GM23338 (cell line): ENCODE data around the gene SLC25A18. TPM values are rescaled to one million over a fixed set of nuclear protein-coding genes. Genes with fewer than 3 reads are reported as not detected.

Experiments used
- ATAC-seq: fragments of 200-7000 bp; cut with Tn5 transposase; 3 replicates; pipeline ENCODE4 v1.9.1; 2020
- DNase-seq: peaks from one replicate; pipeline ENCODE4 v3.0.0-alpha.2; 2015; ENCODE audit warnings: low spot score
- H2AFZ ChIP-seq: fragments of 200-600 bp; sonication (generic); 2 replicates; pipeline ENCODE4 v1.8.0; 2016; ENCODE audit warnings: antibody characterized with exemption, mild to moderate bottlenecking, moderate library complexity
- H3F3A ChIP-seq: fragments of 200-600 bp; sonication (generic); replicated peaks from 2 replicates; pipeline ENCODE4 v1.8.0; 2017; ENCODE audit warnings: antibody characterized with exemption, mixed run types, low read depth
- H3K27ac ChIP-seq: fragments of 200-600 bp; sonication (generic); 2 replicates; pipeline ENCODE4 v1.6.1; 2016; ENCODE audit warnings: low read depth
- H3K27me3 ChIP-seq: fragments of 200-600 bp; sonication (generic); 2 replicates; pipeline ENCODE4 v1.8.0; 2016; ENCODE audit warnings: mild to moderate bottlenecking, mixed run types, moderate library complexity; ENCODE audit not compliant: insufficient read depth
- H3K36me3 ChIP-seq: fragments of 200-600 bp; sonication (generic); 2 replicates; pipeline ENCODE4 v1.8.0; 2016; ENCODE audit warnings: mild to moderate bottlenecking; ENCODE audit not compliant: insufficient read depth
- H3K4me1 ChIP-seq: fragments of 200-600 bp; sonication (generic); 2 replicates; pipeline ENCODE4 v1.8.0; 2016; ENCODE audit warnings: mild to moderate bottlenecking, moderate library complexity; ENCODE audit not compliant: insufficient read depth
- H3K4me2 ChIP-seq: fragments of 200-600 bp; sonication (generic); 2 replicates; pipeline ENCODE4 v1.7.1; 2017; ENCODE audit warnings: mixed run types
- H3K4me3 ChIP-seq: fragments of 200-600 bp; sonication (generic); 2 replicates; pipeline ENCODE4 v1.6.1; 2016; ENCODE audit warnings: mixed run types
- H3K79me2 ChIP-seq: fragments of 200-600 bp; sonication (generic); replicated peaks from 2 replicates; pipeline ENCODE4 v1.8.0; 2017; ENCODE audit warnings: mild to moderate bottlenecking; ENCODE audit not compliant: insufficient read depth
- H3K9me2 ChIP-seq: fragments of 200-600 bp; sonication (generic); 2 replicates; pipeline ENCODE4 v1.8.0; 2017; ENCODE audit not compliant: insufficient read depth
- H4K20me1 ChIP-seq: fragments of 200-600 bp; sonication (generic); replicated peaks from 2 replicates; pipeline ENCODE4 v1.8.0; 2017; ENCODE audit warnings: mild to moderate bottlenecking; ENCODE audit not compliant: insufficient read depth
- H3K27ac Mint-ChIP-seq: 2 replicates; pipeline ENCODE4 v1.8.0; 2020; ENCODE audit warnings: inconsistent platforms, mild to moderate bottlenecking, moderate library complexity, mixed read lengths
- H3K27me3 Mint-ChIP-seq: 3 replicates; pipeline ENCODE4 v1.8.0; 2022; ENCODE audit warnings: low read depth, mild to moderate bottlenecking, moderate library complexity, mixed read lengths, inconsistent platforms; ENCODE audit not compliant: insufficient read depth, poor library complexity
- H3K36me3 Mint-ChIP-seq: 3 replicates; pipeline ENCODE4 v1.8.0; 2021; ENCODE audit warnings: low read depth, mild to moderate bottlenecking, inconsistent platforms, moderate library complexity, mixed read lengths
- H3K4me1 Mint-ChIP-seq: 3 replicates; pipeline ENCODE4 v1.8.0; 2020; ENCODE audit warnings: mild to moderate bottlenecking, inconsistent platforms, mixed read lengths
- H3K4me3 Mint-ChIP-seq: 3 replicates; pipeline ENCODE4 v1.8.0; 2021; ENCODE audit warnings: moderate library complexity, mild to moderate bottlenecking, inconsistent platforms, mixed read lengths
- H3K9me3 Mint-ChIP-seq: 3 replicates; pipeline ENCODE4 v1.8.0; 2020; ENCODE audit warnings: moderate library complexity, mild to moderate bottlenecking, inconsistent platforms, mixed read lengths
- CREB1 ChIP-seq: fragments of 250-450 bp; sonication (Bioruptor Pico); IDR thresholded peaks from 2 replicates; pipeline ENCODE4 v1.5.0; 2020; ENCODE audit warnings: low read depth, mild to moderate bottlenecking, moderate library complexity
- EZH2 ChIP-seq: fragments of 200-600 bp; sonication (generic); IDR thresholded peaks from one replicate; pipeline ENCODE4 v1.8.0; 2017; ENCODE audit warnings: antibody characterized with exemption, mild to moderate bottlenecking, low read depth; ENCODE audit not compliant: unreplicated experiment
- EZH2phosphoT487 ChIP-seq: fragments of 200-600 bp; sonication (generic); IDR thresholded peaks from one replicate; pipeline ENCODE4 v1.8.1; 2018; ENCODE audit warnings: antibody characterized with exemption; ENCODE audit not compliant: unreplicated experiment
- JUNB ChIP-seq: IDR thresholded peaks from one replicate; pipeline ENCODE4 v1.6.1; 2016; ENCODE audit warnings: antibody characterized with exemption; ENCODE audit not compliant: unreplicated experiment
- NANOG ChIP-seq: IDR thresholded peaks from 2 replicates; pipeline ENCODE4 v1.6.1; 2016; ENCODE audit warnings: antibody characterized with exemption, borderline replicate concordance
- POLR2AphosphoS5 ChIP-seq: IDR thresholded peaks from 2 replicates; pipeline ENCODE4 v1.6.1; 2016; ENCODE audit warnings: antibody characterized with exemption, low read depth
- REST ChIP-seq: IDR thresholded peaks from one replicate; pipeline ENCODE4 v1.6.1; 2018; ENCODE audit warnings: antibody characterized with exemption; ENCODE audit not compliant: unreplicated experiment
- STAT1 ChIP-seq: IDR thresholded peaks from one replicate; pipeline ENCODE4 v1.6.1; 2016; ENCODE audit warnings: antibody characterized with exemption; ENCODE audit not compliant: unreplicated experiment
- ZNF114 ChIP-seq: fragments of 250-450 bp; sonication (Bioruptor Pico); IDR thresholded peaks from 2 replicates; pipeline ENCODE4 v1.5.0; 2020; ENCODE audit warnings: mild to moderate bottlenecking, moderate library complexity
- ZNF331 ChIP-seq: fragments of 250-450 bp; sonication (Bioruptor Pico); IDR thresholded peaks from 2 replicates; pipeline ENCODE4 v1.5.0; 2020; ENCODE audit warnings: low read depth, mild to moderate bottlenecking, moderate library complexity
- long read RNA-seq: library from polyadenylated mRNA; unstranded; transcript quantifications from one replicate; pipeline ENCODE4 v2.0.0, GENCODE V29; 2020; ENCODE audit not compliant: unreplicated experiment
- polyA plus RNA-seq: library from polyadenylated mRNA; unstranded; fragments of >200 nt; fragmentation: Nextera tagmentation; extraction: Ambion mirVana; gene quantifications from 2 replicates; pipeline ENCODE4 v1.2.1, GENCODE V29; 2016
- total RNA-seq: library from RNA; depleted of rRNA; stranded (reverse); fragments of >200 nt; shearing (Covaris generic); gene quantifications from 2 replicates; pipeline ENCODE4 v1.2.3, GENCODE V29; 2014; rRNA removed
- TF ChIP-seq, protein P1 (sequence below): IDR thresholded peaks from 2 replicates; pipeline ENCODE4 v1.6.1; 2016; ENCODE audit warnings: antibody characterized with exemption
- TF ChIP-seq, protein P2 (sequence below): fragments of 250-450 bp; sonication (Bioruptor Pico); IDR thresholded peaks from 2 replicates; pipeline ENCODE4 v1.5.0; 2020; ENCODE audit warnings: mild to moderate bottlenecking, moderate library complexity

SLC25A18 gene
- 0.47 and 1.9 TPM in 2 replicates for total RNA-seq
- polyA plus RNA-seq, result 0.57 and 1.2 TPM in 2 replicates
- long read RNA-seq, result 0 reads

DNA sequence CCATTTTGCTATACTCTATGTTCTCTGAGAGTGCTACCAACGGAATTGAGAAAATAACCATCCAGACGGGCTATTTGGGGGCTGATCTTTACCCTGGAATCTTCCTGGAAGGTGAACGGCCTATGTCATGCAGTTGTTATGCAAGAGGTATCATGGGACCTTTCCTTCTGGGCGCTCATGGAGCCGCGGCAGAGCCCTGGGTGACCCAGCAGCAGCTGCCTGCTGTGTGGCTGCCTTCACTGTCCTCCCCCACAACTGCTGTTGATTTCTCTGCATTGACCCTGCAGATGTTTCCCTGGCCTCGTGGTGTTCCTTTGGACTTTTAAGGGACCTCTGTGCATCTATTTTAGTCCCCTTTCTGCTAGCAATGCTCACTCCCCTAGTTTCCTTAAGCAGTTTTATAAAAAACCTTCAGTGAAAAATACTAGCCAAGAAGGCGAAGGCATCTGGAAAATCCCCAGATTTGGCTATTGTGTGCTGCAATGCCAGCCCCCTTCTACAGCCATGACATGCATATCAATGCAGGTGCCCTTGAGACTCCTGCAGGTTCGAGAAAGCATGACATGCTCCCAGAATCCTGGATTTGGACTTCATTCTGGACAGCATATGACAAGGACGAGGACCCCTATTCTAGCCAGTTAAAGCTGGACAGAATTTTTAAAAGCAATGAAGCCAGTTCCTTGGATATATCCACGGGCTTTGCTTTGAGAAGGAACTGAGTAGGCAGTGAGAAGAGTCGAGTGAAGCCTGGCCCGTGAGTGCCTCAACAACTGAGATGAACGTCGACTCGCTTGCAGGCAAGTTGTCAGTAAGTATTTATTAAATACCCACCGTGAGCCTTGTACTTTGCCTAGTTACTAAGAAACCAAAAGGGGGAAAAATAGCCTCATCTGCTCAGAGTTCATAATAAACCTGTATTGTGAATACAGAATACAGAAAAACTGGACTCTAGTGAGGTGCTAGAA is at the start of gene SLC25A18:
Gene SLC25A18 (plus strand): TSS at position 593 of the 965 bp plus-strand sequence. CDS start 16,447 bp downstream, outside the sequence.
- ATAC-seq (peak; percentile 79), DNase-seq (peak; percentile 84)
- peaks cover 38% of the 10 kb centered on the region for H3K27me3 Mint-ChIP-seq
- H3K27ac Mint-ChIP-seq, result peak within 1 kb of the TSS; percentile 95
- H3K4me3 Mint-ChIP-seq, result peak within 1 kb of the TSS; percentile 26; the same call in 2 of the 3 replicates
- Histone ChIP-seq H3K4me2 (peak within 1 kb of the TSS; percentile 40), H3K27ac (peak within 1 kb of the TSS; percentile 72), H3K4me3 (no peak within 1 kb of the TSS), H3K27me3 (no peaks in the 10 kb centered on the region), H3K9me2 (no peaks in the 10 kb centered on the region), H4K20me1 (peaks cover 3% of the 10 kb centered on the region; the same call in 1 of the 2 replicates), H3K4me1 (peaks cover 25% of the 10 kb centered on the region), H3K36me3 (peaks cover 12% of the 10 kb centered on the region), H3F3A (peaks cover 8% of the 10 kb centered on the region; the same call in 1 of the 2 replicates), H3K79me2 (no peaks in the 10 kb centered on the region), H2AFZ (no peak within 1 kb of the TSS)
- H3K36me3 Mint-ChIP-seq, result peaks cover 40% of the 10 kb centered on the region
- H3K9me3 Mint-ChIP-seq, result peaks cover 25% of the 10 kb centered on the region
- peaks cover 26% of the 10 kb centered on the region for H3K4me1 Mint-ChIP-seq
- TF ChIP-seq ZNF331, result no peak
- no peak for TF ChIP-seq EZH2
- TF ChIP-seq POLR2AphosphoS5, result peak; percentile 30
- TF ChIP-seq, protein P1, sequence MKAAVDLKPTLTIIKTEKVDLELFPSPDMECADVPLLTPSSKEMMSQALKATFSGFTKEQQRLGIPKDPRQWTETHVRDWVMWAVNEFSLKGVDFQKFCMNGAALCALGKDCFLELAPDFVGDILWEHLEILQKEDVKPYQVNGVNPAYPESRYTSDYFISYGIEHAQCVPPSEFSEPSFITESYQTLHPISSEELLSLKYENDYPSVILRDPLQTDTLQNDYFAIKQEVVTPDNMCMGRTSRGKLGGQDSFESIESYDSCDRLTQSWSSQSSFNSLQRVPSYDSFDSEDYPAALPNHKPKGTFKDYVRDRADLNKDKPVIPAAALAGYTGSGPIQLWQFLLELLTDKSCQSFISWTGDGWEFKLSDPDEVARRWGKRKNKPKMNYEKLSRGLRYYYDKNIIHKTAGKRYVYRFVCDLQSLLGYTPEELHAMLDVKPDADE, result no peak
- TF ChIP-seq NANOG, result no peak
- no peak for TF ChIP-seq JUNB
- TF ChIP-seq, protein P2, sequence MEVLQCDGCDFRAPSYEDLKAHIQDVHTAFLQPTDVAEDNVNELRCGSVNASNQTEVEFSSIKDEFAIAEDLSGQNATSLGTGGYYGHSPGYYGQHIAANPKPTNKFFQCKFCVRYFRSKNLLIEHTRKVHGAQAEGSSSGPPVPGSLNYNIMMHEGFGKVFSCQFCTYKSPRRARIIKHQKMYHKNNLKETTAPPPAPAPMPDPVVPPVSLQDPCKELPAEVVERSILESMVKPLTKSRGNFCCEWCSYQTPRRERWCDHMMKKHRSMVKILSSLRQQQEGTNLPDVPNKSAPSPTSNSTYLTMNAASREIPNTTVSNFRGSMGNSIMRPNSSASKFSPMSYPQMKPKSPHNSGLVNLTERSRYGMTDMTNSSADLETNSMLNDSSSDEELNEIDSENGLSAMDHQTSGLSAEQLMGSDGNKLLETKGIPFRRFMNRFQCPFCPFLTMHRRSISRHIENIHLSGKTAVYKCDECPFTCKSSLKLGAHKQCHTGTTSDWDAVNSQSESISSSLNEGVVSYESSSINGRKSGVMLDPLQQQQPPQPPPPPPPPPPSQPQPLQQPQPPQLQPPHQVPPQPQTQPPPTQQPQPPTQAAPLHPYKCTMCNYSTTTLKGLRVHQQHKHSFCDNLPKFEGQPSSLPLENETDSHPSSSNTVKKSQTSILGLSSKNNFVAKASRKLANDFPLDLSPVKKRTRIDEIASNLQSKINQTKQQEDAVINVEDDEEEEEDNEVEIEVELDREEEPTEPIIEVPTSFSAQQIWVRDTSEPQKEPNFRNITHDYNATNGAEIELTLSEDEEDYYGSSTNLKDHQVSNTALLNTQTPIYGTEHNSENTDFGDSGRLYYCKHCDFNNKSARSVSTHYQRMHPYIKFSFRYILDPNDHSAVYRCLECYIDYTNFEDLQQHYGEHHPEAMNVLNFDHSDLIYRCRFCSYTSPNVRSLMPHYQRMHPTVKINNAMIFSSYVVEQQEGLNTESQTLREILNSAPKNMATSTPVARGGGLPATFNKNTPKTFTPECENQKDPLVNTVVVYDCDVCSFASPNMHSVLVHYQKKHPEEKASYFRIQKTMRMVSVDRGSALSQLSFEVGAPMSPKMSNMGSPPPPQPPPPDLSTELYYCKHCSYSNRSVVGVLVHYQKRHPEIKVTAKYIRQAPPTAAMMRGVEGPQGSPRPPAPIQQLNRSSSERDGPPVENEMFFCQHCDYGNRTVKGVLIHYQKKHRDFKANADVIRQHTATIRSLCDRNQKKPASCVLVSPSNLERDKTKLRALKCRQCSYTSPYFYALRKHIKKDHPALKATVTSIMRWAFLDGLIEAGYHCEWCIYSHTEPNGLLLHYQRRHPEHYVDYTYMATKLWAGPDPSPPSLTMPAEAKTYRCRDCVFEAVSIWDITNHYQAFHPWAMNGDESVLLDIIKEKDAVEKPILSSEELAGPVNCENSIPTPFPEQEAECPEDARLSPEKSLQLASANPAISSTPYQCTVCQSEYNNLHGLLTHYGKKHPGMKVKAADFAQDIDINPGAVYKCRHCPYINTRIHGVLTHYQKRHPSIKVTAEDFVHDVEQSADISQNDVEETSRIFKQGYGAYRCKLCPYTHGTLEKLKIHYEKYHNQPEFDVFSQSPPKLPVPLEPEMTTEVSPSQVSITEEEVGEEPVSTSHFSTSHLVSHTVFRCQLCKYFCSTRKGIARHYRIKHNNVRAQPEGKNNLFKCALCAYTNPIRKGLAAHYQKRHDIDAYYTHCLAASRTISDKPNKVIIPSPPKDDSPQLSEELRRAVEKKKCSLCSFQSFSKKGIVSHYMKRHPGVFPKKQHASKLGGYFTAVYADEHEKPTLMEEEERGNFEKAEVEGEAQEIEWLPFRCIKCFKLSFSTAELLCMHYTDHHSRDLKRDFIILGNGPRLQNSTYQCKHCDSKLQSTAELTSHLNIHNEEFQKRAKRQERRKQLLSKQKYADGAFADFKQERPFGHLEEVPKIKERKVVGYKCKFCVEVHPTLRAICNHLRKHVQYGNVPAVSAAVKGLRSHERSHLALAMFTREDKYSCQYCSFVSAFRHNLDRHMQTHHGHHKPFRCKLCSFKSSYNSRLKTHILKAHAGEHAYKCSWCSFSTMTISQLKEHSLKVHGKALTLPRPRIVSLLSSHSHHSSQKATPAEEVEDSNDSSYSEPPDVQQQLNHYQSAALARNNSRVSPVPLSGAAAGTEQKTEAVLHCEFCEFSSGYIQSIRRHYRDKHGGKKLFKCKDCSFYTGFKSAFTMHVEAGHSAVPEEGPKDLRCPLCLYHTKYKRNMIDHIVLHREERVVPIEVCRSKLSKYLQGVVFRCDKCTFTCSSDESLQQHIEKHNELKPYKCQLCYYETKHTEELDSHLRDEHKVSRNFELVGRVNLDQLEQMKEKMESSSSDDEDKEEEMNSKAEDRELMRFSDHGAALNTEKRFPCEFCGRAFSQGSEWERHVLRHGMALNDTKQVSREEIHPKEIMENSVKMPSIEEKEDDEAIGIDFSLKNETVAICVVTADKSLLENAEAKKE (CRISPR knock-in tag), result no peak
- no peak for TF ChIP-seq EZH2phosphoT487
- TF ChIP-seq ZNF114 (CRISPR knock-in tag), result no peak
- no peak for TF ChIP-seq STAT1
- no peak for TF ChIP-seq REST
- 0 out of 2 replicates have a peak, but pooled peaks have one; percentile 2 for TF ChIP-seq CREB1
